ENCODE results near the gene PROCR.
"Not testable (repeated sequence)": the region's sequence is repeated elsewhere in the genome, so short reads cannot be mapped to it uniquely, and the experiment has no call there.

The PROCR gene

GRCh38 chr20:35192118-35192872 lies 20.4 kb downstream of the PROCR start:
- no peak for DNase-seq (ENCODE audit: low read depth, low spot score)

DNA sequence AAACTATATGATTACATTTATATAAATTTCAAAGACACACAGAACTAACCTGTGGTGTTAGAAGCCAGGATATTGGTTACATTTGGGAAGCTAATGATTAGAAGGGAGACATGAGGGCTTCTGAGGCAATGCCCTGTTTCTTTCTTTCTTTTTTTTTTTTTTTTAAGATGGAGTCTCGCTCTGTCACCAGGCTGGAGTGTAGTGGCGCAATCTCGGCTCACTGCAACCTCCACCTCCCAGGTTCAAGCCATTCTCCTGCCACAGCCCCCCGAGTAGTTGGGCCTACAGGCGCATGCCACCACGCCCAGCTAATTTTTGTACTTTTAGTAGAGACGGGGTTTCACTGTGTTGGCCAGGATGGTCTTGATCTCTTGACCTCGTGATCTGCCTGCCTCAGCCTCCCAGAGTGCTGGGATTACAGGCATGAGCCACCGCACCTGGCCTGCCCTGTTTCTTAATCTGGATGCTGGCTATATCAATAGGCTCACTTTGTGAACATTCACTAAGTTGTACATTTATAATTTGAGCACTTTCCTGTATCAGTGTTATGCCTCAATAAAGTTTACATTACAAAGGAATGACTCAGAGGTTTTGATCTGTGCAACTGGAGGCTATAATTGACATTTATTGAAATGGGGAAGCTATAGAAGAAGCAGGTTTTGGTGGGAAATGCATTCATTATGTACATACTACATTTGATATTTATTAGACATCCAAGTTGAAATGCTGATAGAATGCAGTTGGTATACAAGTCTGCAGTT lies 21.3 kb downstream of the PROCR start:
- DNase-seq (ENCODE audit: low read depth, low spot score); POLR2A ChIA-PET; H3K4me3 ChIP-seq (ENCODE audit: low read depth, low read length): not testable (repeated sequence)
- CTCF ChIA-PET: interaction anchor here (0.9 to 3.2 kb wide), 4 partner anchors 15 to 254 kb away, joined by 4 to 18 read pairs (median 4); no protein-coding TSS in a partner anchor

More at GRCh38 chr20:35192118-35192872, 20.4 kb downstream of the PROCR start:
- ChIA-PET CTCF (no interaction called here), POLR2A (no interaction called here)
- no peak overlapping the region for H3K4me3 ChIP-seq (ENCODE audit: low read depth, low read length)
- TF ChIP-seq, protein P1, sequence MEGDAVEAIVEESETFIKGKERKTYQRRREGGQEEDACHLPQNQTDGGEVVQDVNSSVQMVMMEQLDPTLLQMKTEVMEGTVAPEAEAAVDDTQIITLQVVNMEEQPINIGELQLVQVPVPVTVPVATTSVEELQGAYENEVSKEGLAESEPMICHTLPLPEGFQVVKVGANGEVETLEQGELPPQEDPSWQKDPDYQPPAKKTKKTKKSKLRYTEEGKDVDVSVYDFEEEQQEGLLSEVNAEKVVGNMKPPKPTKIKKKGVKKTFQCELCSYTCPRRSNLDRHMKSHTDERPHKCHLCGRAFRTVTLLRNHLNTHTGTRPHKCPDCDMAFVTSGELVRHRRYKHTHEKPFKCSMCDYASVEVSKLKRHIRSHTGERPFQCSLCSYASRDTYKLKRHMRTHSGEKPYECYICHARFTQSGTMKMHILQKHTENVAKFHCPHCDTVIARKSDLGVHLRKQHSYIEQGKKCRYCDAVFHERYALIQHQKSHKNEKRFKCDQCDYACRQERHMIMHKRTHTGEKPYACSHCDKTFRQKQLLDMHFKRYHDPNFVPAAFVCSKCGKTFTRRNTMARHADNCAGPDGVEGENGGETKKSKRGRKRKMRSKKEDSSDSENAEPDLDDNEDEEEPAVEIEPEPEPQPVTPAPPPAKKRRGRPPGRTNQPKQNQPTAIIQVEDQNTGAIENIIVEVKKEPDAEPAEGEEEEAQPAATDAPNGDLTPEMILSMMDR (IDR thresholded peaks at IDR 0.05; ENCODE audit: insufficient read depth, low read length, missing control alignments): no peak

DNA sequence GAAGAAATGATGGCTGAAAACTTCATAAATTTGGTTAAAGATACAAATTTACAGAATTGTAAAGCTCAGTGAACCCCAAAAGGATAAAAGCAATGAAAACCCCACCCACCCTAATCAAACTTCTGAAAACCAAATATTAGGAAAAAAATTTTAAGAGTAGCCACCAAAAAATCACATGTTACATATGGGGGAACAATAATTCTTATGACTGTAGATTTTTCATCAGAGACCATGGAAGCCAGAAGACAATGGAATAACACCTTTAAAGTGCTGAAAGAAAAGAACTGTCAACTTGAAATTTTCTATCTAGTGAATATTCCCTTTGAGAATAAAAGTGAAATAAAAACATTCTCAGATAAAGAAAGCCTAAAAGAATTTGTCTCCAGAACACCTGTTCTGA lies 24.4 kb downstream of the PROCR start:
- DNase-seq (ENCODE audit: low read depth, low spot score): no peak
- POLR2A ChIA-PET: no interaction called here
- CTCF ChIA-PET: interaction anchor here (3.2 kb wide), 1 partner anchor 12 kb away, joined by 18 read pairs; no protein-coding TSS in a partner anchor
- no peak overlapping the region for H3K4me3 ChIP-seq (ENCODE audit: low read depth, low read length)
- TF ChIP-seq, protein P1 (IDR thresholded peaks at IDR 0.05; ENCODE audit: insufficient read depth, low read length, missing control alignments): no peak

- no peak overlapping the region for H3K4me3 ChIP-seq (ENCODE audit: low read depth, low read length)
- CTCF ChIA-PET: interaction anchor here (1.8 kb wide), 1 partner anchor 9 kb away, joined by 6 read pairs; no protein-coding TSS in a partner anchor
- DNase-seq (ENCODE audit: low read depth, low spot score): no peak
- POLR2A ChIA-PET: interaction anchor here (0.6 kb wide), 1 partner anchor 80 kb away, joined by 3 read pairs; no protein-coding TSS in a partner anchor
- TF ChIP-seq, protein P1 (IDR thresholded peaks at IDR 0.05; ENCODE audit: insufficient read depth, low read length, missing control alignments): no peak
Observed at GRCh38 chr20:35199740-35200139, 27.9 kb downstream of the PROCR start.

DNA sequence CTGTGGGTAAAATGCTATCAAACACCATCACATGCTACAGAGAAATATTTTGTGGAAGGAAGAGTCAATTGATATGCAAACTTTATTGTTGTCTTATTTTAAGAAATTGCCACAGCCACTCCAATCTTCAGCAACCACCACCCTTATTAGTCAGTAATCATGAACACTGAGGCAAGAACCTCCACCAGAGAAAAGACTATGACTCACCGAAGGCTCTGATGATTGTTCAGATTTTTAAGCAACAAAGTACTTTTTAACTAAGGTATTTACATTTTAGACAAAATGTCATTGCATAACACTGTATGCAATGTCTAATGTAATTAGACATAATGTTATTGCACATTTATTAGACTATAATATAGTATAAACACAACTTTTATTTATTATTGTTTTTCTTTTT lies 28.4 kb downstream of the PROCR start:
- ChIA-PET POLR2A (interaction anchor here (0.6 kb wide), 1 partner anchor 81 kb away, joined by 3 read pairs; no protein-coding TSS in a partner anchor), CTCF (no interaction called here)
- peak; percentile 34 for DNase-seq (ENCODE audit: low read depth, low spot score)
- TF ChIP-seq, protein P1 (IDR thresholded peaks at IDR 0.05; ENCODE audit: insufficient read depth, low read length, missing control alignments): no peak
- no peak overlapping the region for H3K4me3 ChIP-seq (ENCODE audit: low read depth, low read length)

DNA sequence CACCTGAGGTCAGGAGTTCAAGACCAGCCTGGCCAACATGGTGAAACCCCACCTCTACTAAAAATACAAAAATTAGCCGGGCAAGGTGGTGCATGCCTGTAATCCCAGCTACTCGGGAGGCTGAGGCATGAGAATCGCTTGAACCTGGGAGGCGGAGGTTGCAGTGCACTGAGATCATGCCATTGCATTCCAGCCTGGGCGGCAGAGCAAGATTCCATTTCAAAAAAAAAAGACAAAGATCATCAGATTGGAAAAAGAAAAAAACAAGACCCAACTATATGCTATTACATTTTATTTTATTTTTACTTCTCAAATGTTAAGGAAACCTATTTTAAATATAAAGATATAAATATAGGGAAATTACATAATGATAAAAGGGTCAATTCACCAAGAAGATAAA lies 29.6 kb downstream of the PROCR start:
- DNase-seq (ENCODE audit: low read depth, low spot score); POLR2A ChIA-PET; H3K4me3 ChIP-seq (ENCODE audit: low read depth, low read length); CTCF ChIA-PET: not testable (repeated sequence)

DNA sequence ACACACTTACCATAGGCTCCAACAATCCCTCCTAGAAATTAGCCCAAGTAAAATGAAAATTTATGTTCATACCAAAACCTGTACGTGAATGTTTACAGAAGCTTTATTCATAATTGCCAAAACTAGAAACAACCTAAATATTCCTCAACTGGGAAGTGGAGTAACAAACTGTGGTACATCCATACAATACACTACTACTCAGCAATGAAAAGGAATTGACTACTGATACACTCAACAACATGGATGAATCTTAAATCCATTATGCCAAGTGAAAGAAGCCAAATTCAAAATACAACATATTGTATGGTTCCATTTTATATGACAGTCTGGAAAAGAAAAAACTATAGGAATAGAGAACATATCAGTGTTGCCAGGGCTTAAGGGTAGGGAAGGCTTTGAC lies 34.9 kb downstream of the PROCR start:
- ChIA-PET POLR2A (no interaction called here), CTCF (interaction anchor here (2.4 to 8.1 kb wide), 4 partner anchors 10 to 110 kb away, joined by 12 to 129 read pairs (median 68); partner anchors contain the start of genes EDEM2 and TRPC4AP)
- DNase-seq (ENCODE audit: low read depth, low spot score): no peak
- H3K4me3 ChIP-seq (ENCODE audit: low read depth, low read length): no peak overlapping the region
- TF ChIP-seq, protein P1 (IDR thresholded peaks at IDR 0.05; ENCODE audit: insufficient read depth, low read length, missing control alignments): no peak
